NT2/D1 (cell line): Measurements from ENCODE around the gene PLEKHA5.

Source experiments
- SUZ12 ChIP-seq: IDR thresholded peaks from 2 replicates; pipeline ENCODE4 v1.6.1; 2011; ENCODE audit not compliant: insufficient read length, insufficient read depth; ENCODE audit errors: extremely low read depth
- YY1 ChIP-seq: IDR thresholded peaks from 2 replicates; pipeline ENCODE4 v1.6.1; 2011; ENCODE audit not compliant: insufficient read length, insufficient read depth
- ZNF274 ChIP-seq: IDR thresholded peaks from 2 replicates; pipeline ENCODE4 v1.6.1; 2011; ENCODE audit warnings: mild to moderate bottlenecking, low read depth, low read length

- TF ChIP-seq ZNF274 (no peak), YY1 (no peak), SUZ12 (no peak)
Observed at GRCh38 chr12:19179986-19180385, 50.5 kb downstream of the PLEKHA5 start.
